Pons (tissue), 1 donor: ENCODE measurements around the gene RAX.

ENCODE experiments used
- DNase-seq: peaks from one replicate; pipeline ENCODE4 v3.0.0-alpha.2; 2016; ENCODE audit warnings: low spot score

RAX gene

DNA sequence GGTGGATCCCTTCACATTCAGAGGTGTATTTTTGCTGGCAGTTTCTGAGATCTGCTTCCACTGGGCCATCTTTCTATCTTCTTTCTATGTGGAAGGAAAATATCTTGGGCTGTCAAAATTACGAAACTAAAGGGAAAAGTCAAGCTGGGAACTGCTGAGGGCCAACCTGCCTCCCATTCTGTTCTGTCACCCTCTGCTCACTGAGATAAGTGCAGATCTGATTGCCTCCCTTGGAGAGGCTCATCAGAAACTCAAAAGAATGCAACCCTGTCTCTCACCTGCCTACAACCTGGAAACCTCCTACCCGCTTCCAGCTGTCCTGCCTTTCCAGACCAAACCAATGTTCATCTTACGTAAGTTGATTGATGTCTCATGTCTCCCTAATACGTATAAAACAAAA, 26.5 kb downstream of the RAX start:
- DNase-seq, result no peak

DNA sequence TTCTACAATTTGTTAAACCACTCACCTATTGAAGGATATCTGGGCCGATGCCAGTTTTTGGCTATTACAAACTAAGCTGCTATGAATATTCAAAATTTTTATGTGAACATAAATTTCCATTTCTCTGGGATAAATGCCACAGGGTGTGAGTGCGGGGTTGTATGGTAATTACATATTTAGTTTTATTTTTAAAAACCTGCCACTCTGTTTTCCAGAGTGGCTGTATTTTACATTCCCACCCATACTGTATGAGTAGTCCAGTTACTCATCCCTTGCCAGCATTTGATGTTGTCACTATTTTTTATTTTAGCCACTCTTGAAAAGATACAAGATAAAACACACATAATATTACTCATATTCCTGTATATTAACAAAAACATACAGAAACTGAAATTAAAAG, 30.3 kb downstream of the RAX start:
- no peak for DNase-seq

DNA sequence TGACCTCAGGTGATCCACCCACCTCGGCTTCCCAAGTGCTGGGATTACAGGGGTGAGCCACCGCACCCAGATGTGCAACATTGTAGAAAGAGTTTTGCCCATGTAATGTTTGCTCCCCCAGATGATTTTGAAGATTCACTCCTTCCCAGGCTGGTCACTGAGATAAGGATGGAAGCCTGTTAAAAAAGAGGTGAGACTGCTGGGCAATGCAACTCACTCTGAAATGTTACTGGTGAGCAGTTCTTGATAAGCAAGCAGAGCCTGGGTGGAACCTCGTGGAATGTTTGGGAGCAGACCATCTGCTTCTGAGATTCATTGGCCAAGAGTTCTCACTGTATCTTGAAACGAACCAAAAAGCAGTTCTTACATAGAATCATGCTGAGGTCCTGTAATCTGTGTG, 33.6 kb downstream of the RAX start:
- DNase-seq, result no peak

DNA sequence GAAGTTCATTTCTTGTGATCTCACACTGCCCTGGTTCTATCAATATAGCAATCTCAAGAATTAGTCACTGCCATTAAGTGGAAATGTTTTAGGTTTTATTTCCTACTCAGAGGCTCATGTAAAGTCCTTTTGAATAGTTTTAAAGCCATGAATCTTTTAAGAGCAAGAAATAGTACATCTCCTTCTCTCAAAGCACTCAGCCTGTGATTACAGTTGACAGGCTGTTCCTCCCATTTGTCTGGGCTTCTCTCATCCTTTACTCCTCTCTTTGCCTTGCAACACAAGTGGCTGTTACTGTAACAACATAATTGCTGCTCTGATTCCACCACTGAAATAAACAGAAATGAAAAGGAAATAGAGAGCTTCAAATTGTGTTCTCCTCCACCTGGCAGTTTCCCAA, 34.9 kb downstream of the RAX start:
- DNase-seq, result no peak

DNA sequence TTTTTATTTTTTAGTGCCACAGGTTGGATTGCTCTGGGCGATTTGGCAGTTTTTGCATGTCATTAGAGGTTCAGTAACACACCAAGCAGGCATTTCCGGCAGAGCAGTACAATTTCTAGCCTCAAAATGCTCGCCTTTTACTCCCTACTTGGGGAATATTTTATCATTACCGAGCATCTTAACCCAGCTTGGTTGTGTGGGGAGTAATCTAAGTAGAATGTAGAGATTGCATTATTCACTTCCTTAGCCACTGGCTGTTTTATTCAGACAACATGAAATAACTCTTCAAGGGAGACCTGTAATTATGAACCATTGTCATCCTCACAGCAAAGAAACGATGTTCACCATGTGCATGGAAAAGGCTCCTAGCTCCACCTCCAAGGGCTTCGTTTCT, 40.2 kb downstream of the RAX start:
- DNase-seq, result no peak

DNA sequence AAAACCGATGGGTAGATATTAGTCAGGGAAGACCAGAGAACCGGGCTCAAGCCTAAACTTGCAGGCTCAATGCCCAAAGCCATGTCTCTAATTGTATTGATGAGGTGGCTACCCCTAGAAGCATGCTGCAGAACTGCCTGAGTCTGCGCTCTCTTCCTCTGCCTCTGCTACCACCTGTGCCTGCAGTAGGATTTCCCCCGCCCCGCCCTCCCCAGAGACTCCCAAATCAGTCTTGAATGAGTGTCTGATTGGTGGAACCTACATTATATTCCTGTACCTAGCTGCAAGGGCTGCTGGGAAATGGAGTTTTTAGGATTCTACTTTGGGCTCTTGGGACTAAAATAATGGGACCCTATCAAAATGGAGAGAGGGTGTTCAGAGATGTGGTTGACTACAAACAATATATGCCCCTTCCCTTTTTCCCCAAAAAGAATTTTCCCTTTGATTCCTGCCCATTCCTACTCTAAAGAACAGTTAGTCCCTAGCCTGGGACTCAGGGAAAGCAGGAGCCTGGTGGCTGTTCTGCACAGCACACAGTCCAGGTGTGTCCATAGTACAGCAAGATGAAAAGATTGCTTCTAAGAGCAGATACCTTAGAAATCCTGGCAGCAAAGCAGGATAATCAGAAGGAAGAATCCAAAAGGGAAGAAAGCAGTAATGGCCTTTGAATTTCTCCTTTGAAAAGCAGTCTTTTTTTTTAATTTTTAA, 40.8 kb downstream of the RAX start:
- no peak for DNase-seq

DNA sequence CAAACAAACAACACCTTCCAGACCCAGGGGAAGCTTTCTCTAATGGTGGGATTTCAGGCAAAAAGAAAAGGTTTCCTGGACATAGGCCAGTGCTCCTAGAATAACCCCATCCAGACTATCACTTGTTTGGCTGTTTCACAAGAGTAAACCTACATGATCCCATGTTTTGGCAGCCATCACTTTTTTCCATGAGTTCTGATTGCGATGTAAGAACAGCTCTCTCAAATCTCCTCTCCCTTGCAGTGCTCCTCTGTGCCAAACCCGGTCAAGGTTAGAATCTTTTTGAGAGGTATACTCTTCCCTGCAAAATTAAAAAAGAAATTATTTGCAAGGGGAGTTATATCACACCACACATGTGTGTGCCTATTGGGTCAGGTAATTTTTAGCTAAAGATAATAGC, 41.4 kb downstream of the RAX start:
- no peak for DNase-seq

DNA sequence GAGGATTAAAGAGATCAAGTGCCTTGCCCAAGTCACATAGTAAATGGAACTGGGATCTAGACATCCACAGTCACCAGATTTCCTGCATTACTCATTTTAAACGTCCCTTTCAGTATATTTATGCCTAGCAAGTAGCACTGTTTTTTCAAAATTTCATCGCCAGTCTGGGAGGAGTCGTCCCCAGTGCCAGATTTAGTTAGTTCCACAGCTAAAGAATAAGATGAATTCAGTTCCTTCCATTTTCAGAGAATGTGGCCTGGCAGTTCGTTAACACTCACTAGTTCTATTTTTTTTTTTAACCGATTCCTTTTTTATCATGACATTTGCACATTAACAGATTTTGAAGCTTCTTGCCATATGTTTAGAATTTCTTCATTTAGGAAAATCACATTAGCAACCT, 42.1 kb downstream of the RAX start:
- DNase-seq, result no peak

DNA sequence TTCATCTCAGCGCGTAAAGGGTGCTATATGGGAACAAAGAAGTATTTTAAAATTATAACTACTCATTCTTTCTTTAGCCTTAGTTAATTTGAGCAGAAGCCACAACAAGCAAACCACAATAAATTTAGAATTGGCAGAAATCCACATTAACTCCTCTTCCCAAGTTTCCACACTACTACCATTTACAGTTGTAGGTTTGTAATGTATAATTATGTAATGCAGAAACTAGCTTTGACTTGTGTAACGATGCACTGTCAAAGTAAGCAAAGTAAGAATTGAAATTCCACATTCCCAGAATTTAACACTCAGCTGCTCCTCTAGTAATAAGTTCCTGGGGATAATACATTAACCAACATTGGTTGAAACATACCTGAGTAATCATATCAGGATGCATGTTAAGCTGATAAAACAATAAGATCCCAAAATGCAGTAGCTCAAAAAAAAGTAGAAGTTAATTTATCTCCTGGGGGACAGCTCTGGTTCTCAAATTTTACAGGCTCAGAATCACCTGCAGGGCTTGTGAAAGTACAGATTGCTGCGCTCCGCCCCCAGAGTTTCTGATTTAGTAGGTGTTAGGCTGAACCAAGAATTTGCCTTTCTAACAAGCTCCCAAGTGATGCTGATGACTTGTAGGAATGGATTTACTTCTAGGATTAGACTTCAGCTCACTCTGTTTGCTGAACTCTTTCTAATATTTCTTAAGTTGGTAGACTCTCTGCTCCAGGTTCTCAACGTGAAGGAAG, 43.4 kb downstream of the RAX start:
- DNase-seq, result no peak

DNA sequence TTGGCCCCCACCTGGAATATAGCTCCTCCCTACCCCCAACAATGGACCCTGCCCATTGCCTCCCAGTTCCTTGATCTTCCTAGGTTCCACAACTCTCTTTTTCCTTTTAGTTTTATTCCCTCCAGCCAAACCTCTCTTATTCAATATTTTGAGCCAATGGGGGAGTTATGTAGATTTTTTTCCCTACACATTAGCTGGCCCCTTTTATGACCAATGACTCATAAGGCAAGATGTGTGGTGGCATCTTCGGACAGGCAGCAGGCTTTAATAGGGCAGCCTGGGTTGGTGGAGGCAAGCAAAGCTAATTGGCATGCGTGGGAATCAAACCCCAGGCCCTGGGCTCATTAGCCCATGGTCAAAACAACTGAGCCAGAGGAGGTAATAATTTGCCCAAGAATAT, 44.1 kb downstream of the RAX start:
- no peak for DNase-seq

DNA sequence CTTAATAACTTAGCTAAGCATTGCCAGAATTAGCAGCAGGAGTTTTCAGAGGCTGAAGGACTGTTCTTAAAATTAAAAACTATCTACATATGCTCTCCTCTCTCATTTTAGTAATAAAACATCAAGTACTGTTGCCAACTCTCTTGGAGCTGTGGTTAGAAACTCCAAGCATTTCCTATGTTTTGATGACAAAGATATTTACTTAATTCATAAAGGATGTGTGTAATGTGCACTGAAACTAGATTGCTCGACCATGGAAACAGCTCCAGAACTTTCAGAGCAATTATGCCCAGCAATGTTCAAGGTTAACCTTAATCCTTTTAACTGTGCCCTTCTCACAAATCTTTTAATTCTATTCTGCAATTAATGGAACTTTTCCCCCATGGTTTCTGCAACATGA, 44.9 kb downstream of the RAX start:
- no peak for DNase-seq

DNA sequence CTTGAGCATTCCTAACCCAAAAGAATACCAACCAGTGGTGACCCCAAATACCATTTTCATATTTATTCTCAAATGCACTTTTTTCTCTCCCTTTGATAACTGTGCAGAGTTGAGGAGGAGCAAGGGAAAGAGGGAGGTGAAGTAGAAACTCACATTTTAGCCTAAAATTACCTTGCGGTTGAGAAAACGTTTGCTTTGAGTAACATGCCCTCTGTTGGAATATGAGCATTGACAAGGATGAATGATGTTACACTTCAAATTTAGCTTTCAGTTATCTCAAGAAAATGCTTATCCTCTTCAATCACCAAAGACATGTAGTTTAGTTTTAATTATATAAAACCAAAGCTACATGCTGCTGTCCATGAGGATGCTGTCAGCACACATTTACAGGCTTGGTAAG, 50.9 kb downstream of the RAX start:
- no peak for DNase-seq

DNA sequence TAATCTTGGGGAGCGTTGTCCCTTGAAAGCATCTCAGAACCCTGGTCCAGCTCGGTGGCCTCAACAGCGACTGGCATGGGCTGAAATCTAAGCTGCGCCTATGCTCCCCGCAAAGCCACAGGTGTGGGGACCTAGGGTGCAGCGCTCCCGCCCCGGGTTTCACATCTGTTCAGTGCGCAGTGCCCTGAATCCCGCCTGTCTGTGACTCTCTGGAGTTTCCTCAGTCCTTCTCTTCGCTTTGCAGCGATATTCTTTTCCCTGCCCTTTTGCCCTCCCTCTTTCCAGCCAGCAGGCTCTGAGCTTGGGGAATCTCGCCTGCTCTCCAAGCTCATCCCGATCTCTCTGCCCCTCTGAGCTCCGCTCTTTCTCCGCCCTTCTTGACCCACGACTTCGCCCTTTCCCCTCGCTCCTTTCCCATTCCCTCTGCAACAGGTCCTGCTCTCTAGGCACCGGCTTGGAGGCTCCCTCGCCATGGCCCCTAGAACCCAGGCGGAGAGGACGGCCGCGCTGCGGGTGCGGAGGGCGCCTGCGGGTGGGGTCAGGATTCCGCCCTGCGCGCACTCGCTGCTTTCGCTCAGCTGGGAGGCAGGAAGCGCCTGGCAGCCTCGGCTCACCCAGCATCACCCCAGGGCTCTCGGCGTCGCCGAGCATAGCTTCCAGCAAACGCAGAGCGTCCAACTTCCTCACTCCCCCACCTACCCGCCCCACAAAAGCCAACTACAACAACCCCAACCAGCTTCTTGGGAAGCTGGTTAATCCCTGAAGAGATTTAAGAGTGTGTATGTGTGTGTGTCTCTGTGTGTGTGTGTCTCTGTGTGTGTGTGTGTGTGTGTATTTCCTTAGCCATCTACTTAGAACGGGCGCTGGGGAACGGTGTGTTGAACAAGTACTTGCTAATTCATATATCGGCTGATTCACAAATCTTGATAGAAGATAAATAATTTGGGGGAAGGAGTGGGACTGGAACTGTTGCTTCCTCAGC, 52.2 kb downstream of the RAX start:
- no peak for DNase-seq

DNA sequence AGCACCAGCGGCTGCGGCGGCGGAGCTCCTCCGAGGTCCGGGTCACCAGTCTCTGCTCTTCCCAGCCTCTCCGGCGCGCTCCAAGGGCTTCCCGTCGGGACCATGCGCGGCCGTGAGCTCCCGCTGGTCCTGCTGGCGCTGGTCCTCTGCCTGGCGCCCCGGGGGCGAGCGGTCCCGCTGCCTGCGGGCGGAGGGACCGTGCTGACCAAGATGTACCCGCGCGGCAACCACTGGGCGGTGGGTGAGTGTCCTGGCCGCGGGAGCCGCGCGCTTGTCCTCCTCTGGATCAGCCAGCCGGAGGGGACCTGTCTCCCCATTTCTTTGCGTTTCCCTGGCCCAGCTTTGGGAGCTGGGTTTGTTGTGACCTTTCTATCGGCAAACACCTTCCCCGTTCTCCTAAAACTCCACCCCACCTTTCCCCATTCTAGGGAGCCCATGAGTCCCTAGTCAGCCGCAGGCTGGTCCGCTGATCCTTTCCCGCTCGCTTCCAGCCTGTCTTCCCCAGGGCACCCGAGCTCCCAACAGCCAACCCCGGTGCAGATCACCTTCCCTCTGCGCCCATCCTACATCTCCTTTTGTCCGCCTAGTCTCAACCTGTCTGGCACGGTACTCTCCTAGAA, 53.0 kb downstream of the RAX start:
- DNase-seq, result no peak

DNA sequence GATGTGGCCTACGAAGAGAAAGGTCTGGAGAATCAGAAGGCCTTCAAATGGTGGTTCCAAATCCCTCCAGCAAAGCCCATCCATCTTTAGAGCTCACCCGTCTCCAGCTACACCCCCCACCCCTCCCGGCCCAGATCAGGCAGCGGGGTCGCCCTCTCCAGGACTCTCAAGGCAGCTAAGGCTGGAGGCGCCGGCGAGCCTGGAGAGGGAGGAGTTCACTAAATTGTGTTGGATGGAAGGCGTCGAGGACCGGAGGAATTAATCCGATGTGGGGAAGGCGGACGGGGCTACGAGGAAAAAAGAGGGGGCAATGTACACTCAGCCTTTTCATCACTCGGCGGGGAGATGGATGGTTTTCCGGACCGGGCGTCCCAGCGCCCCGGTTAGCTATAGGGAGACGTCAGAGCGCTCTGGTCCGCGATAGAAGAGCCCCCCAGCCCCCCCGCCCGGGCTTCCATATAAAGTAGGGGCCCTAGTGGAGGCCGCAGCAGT, 53.5 kb downstream of the RAX start, which contains the start of gene GRP:
TSS of gene GRP (plus strand) at position 487 of the 492 bp plus-strand sequence. CDS start 108 bp downstream, outside the sequence.
- no peak for DNase-seq

DNA sequence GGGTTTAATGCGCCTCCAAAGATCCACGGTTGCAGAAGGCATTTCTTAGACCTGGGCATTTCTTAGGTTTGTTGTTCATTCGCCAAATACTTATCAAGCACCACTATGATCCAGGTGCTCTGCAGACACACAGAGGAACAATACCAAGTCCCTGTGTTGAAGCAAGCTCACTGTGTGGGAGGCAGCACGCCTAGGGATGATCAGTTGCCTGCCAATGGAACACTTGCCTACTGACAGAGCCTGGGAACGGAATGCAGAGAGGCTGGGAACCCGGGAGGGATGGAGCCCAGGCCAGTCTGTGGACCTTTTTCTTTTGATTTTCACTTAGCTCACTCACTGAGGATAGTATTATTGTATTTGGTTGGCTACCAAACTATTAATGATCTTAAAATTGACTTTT, 55.2 kb downstream of the RAX start:
- no peak for DNase-seq
